Measurements from ENCODE around the gene CEP164. TPM values are rescaled to one million over a fixed set of nuclear protein-coding genes. Genes with fewer than 3 reads are reported as not detected.

The CEP164 gene
- total and polyA plus RNA-seq, 2 of the 8 experiments (the other 6 are each of a cell fraction or from before 2014, with no cell fraction given) = 8.4 to 20.8 TPM

DNA sequence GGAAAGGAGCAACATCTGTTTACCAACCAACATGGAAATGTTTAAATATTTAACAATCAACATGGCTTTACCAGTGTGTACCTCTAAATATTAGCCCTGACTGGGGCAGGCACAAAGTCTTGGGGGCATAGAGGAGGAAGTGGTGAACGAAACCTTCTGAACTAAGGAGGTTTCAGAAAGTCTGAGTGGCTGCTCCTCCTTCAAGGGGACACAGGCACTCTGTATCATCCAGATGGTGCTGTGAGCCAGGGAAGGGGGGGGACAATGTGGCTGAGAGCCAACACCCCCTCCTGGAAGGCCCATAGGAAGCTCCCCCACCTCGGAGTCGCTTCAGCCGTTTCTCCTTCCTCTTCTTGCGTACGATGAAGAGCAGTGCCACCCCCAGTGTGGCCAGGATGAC is 107.7 kb downstream of the CEP164 start (continued):
- TF ChIP-seq, protein P1, sequence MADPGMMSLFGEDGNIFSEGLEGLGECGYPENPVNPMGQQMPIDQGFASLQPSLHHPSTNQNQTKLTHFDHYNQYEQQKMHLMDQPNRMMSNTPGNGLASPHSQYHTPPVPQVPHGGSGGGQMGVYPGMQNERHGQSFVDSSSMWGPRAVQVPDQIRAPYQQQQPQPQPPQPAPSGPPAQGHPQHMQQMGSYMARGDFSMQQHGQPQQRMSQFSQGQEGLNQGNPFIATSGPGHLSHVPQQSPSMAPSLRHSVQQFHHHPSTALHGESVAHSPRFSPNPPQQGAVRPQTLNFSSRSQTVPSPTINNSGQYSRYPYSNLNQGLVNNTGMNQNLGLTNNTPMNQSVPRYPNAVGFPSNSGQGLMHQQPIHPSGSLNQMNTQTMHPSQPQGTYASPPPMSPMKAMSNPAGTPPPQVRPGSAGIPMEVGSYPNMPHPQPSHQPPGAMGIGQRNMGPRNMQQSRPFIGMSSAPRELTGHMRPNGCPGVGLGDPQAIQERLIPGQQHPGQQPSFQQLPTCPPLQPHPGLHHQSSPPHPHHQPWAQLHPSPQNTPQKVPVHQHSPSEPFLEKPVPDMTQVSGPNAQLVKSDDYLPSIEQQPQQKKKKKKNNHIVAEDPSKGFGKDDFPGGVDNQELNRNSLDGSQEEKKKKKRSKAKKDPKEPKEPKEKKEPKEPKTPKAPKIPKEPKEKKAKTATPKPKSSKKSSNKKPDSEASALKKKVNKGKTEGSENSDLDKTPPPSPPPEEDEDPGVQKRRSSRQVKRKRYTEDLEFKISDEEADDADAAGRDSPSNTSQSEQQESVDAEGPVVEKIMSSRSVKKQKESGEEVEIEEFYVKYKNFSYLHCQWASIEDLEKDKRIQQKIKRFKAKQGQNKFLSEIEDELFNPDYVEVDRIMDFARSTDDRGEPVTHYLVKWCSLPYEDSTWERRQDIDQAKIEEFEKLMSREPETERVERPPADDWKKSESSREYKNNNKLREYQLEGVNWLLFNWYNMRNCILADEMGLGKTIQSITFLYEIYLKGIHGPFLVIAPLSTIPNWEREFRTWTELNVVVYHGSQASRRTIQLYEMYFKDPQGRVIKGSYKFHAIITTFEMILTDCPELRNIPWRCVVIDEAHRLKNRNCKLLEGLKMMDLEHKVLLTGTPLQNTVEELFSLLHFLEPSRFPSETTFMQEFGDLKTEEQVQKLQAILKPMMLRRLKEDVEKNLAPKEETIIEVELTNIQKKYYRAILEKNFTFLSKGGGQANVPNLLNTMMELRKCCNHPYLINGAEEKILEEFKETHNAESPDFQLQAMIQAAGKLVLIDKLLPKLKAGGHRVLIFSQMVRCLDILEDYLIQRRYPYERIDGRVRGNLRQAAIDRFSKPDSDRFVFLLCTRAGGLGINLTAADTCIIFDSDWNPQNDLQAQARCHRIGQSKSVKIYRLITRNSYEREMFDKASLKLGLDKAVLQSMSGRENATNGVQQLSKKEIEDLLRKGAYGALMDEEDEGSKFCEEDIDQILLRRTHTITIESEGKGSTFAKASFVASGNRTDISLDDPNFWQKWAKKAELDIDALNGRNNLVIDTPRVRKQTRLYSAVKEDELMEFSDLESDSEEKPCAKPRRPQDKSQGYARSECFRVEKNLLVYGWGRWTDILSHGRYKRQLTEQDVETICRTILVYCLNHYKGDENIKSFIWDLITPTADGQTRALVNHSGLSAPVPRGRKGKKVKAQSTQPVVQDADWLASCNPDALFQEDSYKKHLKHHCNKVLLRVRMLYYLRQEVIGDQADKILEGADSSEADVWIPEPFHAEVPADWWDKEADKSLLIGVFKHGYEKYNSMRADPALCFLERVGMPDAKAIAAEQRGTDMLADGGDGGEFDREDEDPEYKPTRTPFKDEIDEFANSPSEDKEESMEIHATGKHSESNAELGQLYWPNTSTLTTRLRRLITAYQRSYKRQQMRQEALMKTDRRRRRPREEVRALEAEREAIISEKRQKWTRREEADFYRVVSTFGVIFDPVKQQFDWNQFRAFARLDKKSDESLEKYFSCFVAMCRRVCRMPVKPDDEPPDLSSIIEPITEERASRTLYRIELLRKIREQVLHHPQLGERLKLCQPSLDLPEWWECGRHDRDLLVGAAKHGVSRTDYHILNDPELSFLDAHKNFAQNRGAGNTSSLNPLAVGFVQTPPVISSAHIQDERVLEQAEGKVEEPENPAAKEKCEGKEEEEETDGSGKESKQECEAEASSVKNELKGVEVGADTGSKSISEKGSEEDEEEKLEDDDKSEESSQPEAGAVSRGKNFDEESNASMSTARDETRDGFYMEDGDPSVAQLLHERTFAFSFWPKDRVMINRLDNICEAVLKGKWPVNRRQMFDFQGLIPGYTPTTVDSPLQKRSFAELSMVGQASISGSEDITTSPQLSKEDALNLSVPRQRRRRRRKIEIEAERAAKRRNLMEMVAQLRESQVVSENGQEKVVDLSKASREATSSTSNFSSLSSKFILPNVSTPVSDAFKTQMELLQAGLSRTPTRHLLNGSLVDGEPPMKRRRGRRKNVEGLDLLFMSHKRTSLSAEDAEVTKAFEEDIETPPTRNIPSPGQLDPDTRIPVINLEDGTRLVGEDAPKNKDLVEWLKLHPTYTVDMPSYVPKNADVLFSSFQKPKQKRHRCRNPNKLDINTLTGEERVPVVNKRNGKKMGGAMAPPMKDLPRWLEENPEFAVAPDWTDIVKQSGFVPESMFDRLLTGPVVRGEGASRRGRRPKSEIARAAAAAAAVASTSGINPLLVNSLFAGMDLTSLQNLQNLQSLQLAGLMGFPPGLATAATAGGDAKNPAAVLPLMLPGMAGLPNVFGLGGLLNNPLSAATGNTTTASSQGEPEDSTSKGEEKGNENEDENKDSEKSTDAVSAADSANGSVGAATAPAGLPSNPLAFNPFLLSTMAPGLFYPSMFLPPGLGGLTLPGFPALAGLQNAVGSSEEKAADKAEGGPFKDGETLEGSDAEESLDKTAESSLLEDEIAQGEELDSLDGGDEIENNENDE (IDR thresholded peaks at IDR 0.05; ENCODE audit: insufficient replicate concordance, low read length) = no peak
- TF ChIP-seq, protein P2, sequence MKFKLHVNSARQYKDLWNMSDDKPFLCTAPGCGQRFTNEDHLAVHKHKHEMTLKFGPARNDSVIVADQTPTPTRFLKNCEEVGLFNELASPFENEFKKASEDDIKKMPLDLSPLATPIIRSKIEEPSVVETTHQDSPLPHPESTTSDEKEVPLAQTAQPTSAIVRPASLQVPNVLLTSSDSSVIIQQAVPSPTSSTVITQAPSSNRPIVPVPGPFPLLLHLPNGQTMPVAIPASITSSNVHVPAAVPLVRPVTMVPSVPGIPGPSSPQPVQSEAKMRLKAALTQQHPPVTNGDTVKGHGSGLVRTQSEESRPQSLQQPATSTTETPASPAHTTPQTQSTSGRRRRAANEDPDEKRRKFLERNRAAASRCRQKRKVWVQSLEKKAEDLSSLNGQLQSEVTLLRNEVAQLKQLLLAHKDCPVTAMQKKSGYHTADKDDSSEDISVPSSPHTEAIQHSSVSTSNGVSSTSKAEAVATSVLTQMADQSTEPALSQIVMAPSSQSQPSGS (IDR thresholded peaks at IDR 0.05; ENCODE audit: low read length) = no peak
- no peak for TF ChIP-seq BRCA1 (IDR thresholded peaks at IDR 0.05; ENCODE audit: low read depth, low read length)
- TF ChIP-seq TAF7 (optimal IDR thresholded peaks at IDR 0.05; ENCODE audit: borderline replicate concordance, low read depth, low read length) = no peak
- TF ChIP-seq, protein P3, sequence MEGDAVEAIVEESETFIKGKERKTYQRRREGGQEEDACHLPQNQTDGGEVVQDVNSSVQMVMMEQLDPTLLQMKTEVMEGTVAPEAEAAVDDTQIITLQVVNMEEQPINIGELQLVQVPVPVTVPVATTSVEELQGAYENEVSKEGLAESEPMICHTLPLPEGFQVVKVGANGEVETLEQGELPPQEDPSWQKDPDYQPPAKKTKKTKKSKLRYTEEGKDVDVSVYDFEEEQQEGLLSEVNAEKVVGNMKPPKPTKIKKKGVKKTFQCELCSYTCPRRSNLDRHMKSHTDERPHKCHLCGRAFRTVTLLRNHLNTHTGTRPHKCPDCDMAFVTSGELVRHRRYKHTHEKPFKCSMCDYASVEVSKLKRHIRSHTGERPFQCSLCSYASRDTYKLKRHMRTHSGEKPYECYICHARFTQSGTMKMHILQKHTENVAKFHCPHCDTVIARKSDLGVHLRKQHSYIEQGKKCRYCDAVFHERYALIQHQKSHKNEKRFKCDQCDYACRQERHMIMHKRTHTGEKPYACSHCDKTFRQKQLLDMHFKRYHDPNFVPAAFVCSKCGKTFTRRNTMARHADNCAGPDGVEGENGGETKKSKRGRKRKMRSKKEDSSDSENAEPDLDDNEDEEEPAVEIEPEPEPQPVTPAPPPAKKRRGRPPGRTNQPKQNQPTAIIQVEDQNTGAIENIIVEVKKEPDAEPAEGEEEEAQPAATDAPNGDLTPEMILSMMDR (IDR thresholded peaks at IDR 0.05; ENCODE audit: control extremely low read depth in 1 of 3, insufficient read depth in 1 of 3, low read depth in 1 of 3, low read length in 3 of 3) = no peak
- TF ChIP-seq PHF8 (conservative IDR thresholded peaks at IDR 0.05; ENCODE audit: low read depth, low read length) = no peak
- no peak for TF ChIP-seq NANOG (IDR thresholded peaks at IDR 0.05; ENCODE audit: insufficient read depth, low read depth, low read length, poor library complexity, severe bottlenecking)
